Activated CD8-positive, alpha-beta memory T cell treated with anti-CD3 and anti-CD28 coated beads for 36 hours (primary cell): ENCODE results near the gene RNF4. TPM values are rescaled to one million over a fixed set of nuclear protein-coding genes. Genes with fewer than 3 reads are reported as not detected.
"Not testable (repeated sequence)": the region's sequence is repeated elsewhere in the genome, so short reads cannot be mapped to it uniquely, and the experiment has no call there.

Experiments used
- CTCF ChIA-PET: fragments of 350-600 bp; sonication (Branson Sonifier 250); formaldehyde crosslinking; loops from one replicate; lab custom pipeline; 2021; ENCODE audit warnings: antibody characterized with exemption; lab: Charles Lee
- POLR2A ChIA-PET: fragments of 350-600 bp; sonication (Branson Sonifier 250); formaldehyde crosslinking; loops from one replicate; lab custom pipeline; 2021; ENCODE audit warnings: antibody characterized with exemption; lab: Charles Lee
- total RNA-seq, 2 experiments: library from RNA; stranded (reverse); gene quantifications; one replicate each; pipeline ENCODE4 v1.2.3, GENCODE V29; 2021

The RNF4 gene, protein sequence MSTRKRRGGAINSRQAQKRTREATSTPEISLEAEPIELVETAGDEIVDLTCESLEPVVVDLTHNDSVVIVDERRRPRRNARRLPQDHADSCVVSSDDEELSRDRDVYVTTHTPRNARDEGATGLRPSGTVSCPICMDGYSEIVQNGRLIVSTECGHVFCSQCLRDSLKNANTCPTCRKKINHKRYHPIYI
- 10 to 100 TPM; 91.9 to 92.1 TPM for total RNA-seq

- ChIA-PET POLR2A (interaction anchor here (0.7 to 3.1 kb wide), 17 partner anchors 10 to 494 kb away, joined by 3 to 25 read pairs (median 4); partner anchors contain the start of genes CFAP99, FAM193A and MXD4), CTCF (interaction anchor here (0.6 to 1.5 kb wide), 9 partner anchors 12 to 215 kb away, joined by 3 to 6 read pairs (median 3); partner anchors contain the start of gene MXD4)
These were observed at the start of gene RNF4 for GRCh38 chr4:2468456-2469191. RNF4 (plus strand) TSS chr4:2469106; CDS start chr4:2490494, 21,388 bp downstream.

- ChIA-PET POLR2A (no interaction called here), CTCF (interaction anchor here (0.5 to 2.4 kb wide), 5 partner anchors 14 to 344 kb away, joined by 3 to 10 read pairs (median 3); no protein-coding TSS in a partner anchor)
These were observed 49.1 kb upstream of the RNF4 start for GRCh38 chr4:2419814-2420213.

GRCh38 chr4:2421928-2422327 lies 47.0 kb upstream of the RNF4 start:
- ChIA-PET CTCF (interaction anchor here (1.2 to 2.4 kb wide), 4 partner anchors 9 to 204 kb away, joined by 3 to 11 read pairs (median 7); no protein-coding TSS in a partner anchor), POLR2A (no interaction called here)

- CTCF ChIA-PET = interaction anchor here (1.8 kb wide), 1 partner anchor 10 kb away, joined by 11 read pairs; no protein-coding TSS in a partner anchor
- POLR2A ChIA-PET = no interaction called here
These were observed 45.8 kb upstream of the RNF4 start for GRCh38 chr4:2423066-2423465.

GRCh38 chr4:2423695-2424094 lies 45.2 kb upstream of the RNF4 start:
- ChIA-PET CTCF (no interaction called here), POLR2A (no interaction called here)

GRCh38 chr4:2424581-2424980 lies 44.3 kb upstream of the RNF4 start:
- ChIA-PET CTCF (no interaction called here), POLR2A (no interaction called here)

GRCh38 chr4:2425386-2426068 lies 43.4 kb upstream of the RNF4 start:
- ChIA-PET CTCF (no interaction called here), POLR2A (no interaction called here)

GRCh38 chr4:2426069-2426397 lies 42.9 kb upstream of the RNF4 start:
- ChIA-PET CTCF (no interaction called here), POLR2A (no interaction called here)

DNA sequence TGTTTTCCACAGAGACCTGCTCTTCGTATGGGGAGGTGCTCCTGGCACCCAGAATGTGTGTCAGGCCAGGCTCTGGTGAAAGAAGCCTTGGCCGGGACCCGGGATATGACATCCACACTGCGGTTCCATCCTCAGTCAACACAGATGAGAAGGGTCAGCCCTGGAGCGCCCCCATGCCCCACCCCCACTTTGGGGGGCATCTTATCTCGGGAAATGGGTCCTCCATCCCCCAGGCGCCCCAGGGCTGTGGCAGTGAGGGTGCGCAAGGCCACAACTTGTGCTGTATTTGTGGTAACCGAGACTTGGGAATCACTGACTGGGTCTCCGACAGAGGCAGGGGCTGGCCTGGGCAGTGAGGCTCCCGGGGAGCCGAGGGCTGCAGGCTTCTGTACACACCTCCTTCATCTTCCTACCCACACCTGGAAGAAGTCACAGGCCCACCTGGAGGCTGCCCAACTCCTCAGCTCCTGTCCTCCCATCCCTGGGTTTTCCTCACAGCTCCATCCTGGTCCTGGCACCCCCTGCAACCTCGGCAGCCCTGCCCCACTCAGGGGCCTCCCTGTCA lies 42.1 kb upstream of the RNF4 start:
- ChIA-PET POLR2A (no interaction called here), CTCF (no interaction called here)

- ChIA-PET POLR2A (interaction anchor here (0.9 kb wide), 1 partner anchor 101 kb away, joined by 7 read pairs; no protein-coding TSS in a partner anchor), CTCF (interaction anchor here (2.1 kb wide), 1 partner anchor 14 kb away, joined by 7 read pairs; no protein-coding TSS in a partner anchor)
These were observed 41.2 kb upstream of the RNF4 start for GRCh38 chr4:2427383-2428334.

DNA sequence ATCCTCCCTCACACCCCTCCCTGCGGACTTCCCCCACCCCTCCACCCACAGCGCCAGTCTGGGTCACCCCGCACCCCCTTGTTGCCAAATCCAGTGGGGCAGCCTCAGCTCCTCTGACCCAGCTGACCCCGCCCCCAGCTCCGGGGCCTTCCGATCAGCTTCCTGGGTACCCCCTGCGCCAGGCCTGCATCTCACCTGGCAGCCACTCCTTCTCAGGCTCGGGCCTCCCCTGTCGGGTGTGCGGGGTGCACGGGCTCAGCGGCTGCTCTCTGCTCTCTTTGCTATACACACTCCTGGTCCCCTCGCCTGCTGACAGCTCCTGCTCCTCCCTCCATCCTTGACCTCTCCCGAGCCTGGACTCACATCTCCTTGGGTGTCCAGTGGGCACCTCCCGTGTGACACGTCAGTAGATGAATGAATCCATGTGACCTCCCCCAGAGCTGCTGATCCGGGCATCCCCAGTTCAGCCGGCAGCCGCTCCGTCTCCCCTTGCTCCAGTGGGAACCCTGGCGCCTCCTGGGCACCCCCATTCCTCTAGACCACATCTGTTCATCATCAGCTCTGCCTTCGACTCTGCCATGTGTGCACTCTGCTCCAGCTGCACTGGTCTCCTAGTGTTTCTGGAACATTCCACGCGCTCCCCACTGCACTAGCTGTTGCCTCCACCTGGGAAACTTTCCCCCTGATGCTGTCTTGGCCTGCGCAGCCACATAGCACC lies 40.3 kb upstream of the RNF4 start:
- CTCF ChIA-PET = interaction anchor here (2.1 kb wide), 1 partner anchor 13 kb away, joined by 7 read pairs; no protein-coding TSS in a partner anchor
- POLR2A ChIA-PET = interaction anchor here (0.9 kb wide), 1 partner anchor 102 kb away, joined by 7 read pairs; no protein-coding TSS in a partner anchor

DNA sequence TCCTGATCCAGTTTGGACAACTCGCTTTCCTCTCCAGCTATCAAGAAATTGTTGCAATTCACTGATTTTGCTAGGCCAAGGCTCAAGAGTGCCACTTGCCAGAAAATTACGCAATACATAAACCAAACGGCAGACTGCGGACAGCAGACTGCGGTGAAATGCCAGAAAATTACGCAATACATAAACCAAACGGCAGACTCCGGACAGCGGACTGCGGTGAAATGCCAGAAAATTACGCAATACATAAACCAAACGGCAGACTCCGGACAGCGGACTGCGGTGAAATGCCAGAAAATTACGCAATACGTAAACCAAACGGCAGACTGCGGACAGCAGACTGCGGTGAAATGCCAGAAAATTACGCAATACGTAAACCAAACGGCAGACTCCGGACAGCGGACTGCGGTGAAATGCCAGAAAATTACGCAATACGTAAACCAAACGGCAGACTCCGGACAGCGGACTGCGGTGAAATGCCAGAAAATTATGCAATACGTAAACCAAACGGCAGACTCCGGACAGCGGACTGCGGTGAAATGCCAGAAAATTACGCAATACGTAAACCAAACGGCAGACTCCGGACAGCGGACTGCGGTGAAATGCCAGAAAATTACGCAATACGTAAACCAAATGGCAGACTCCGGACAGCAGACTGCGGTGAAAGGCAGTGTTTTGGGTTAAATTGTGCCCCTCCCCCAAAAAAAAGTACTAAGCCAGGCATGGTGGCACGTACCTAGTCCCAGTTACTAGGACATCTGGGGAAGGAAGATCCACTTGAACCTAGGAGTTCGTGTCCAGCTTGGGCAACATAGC lies 38.8 kb upstream of the RNF4 start:
- POLR2A ChIA-PET = interaction anchor here (0.5 to 0.6 kb wide), 2 partner anchors 75 to 116 kb away, joined by 3 to 8 read pairs; no protein-coding TSS in a partner anchor
- CTCF ChIA-PET = not testable (repeated sequence)

DNA sequence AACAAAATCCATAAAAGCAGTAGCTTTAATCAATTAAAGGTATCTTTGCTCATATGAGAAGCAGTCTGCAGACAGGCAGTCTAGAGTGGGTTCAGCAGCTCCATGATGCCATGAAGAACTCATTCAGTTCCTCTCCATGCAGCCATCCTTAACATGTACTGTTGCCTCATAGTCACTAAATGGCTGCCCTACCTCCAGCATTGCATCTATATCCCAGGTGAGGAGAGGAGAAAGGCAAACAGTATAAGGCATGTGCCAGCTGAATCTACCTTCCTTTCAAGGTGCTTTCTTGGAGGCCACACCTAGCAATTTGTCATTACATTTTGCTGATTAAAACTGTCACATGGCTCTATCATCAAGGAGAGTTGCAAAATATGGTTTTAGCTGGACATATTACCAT lies 36.9 kb upstream of the RNF4 start:
- POLR2A ChIA-PET = no interaction called here
- CTCF ChIA-PET = no interaction called here

DNA sequence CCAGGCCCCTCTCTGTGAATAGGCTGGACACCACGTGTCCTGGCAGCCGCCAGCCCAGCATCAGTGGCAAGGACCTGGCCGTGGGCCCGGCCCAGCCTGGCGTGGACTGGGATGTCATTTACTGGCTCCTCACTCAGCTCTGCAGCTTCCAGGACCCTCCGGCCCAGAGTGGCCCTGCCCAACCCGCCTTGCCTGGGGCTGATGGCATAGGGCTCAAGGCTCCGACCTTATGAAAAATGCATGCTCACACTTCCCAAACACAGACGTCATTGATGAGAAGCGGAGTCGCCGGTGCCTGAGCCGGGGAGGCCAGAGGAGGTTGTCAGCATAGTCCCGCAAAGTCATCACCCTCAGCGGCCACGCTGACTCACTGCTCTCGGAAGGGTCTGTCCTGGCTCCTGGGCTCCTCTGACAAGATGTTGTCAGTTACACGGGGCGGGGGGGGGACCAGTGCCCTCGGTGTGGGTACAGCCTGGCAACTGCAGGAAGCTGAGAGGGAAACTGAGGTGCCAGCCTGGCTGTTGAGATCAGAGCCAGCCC lies 35.8 kb upstream of the RNF4 start:
- ChIA-PET POLR2A (no interaction called here), CTCF (no interaction called here)

DNA sequence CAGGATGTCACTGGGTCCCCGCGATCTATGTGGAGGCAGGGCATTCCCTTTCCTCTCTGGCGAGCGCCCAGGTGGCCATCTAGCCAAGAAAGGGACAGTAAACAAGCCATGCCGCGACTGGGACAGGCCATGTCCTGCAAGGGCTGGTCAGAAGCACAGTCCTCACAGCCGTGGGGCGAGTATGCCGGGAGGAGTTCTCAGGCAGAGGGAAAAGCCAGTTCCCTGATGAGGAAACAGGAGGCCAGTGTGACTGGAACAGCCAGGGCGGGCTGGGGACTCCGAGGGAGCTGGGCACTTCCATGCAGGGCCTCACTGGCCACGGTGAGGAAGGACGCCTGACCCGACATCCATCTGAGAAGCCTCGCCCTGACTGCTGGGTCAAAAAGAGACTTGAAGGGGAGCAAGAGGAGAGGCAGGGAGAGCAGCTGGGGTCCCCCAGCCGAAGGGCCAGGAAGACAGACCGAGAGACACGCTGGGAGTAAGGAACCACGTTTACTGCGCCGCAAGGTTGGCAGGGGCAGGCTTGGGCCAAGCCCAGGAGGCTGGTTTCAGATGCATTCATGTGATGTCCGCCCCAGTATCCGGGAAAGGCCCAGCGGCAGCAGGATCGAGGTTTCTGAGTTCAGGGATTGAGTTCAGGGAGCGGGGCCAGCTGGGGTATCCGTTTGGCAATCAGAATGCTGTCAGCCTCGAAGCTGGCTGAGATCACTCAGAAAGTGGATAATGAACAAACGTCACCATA lies 35.1 kb upstream of the RNF4 start:
- POLR2A ChIA-PET = no interaction called here
- CTCF ChIA-PET = interaction anchor here (0.9 to 1.4 kb wide), 2 partner anchors 14 to 21 kb away, joined by 3 to 10 read pairs; partner anchors contain the start of gene CFAP99

DNA sequence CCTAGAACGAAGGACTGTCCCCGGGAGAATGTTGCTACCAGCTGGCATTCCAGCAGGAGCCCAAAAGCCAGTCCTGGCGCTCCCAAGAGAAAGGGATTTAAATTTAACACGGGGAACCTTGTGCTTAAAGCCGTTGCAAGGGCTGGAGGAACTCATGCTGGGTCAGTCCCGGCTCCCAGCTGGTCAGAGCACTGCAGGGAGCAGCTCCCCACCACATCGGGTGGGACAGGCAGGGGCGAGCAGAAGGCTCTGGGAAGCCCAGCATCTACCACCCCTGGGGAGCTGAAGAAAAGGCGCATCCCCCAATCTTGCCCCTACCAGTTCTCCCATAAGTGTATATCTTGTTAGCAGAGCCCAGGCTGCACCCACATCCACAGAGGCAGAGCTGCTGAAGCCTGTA lies 34.5 kb upstream of the RNF4 start:
- CTCF ChIA-PET = interaction anchor here (0.9 to 1.4 kb wide), 2 partner anchors 15 to 21 kb away, joined by 3 to 10 read pairs; partner anchors contain the start of gene CFAP99
- POLR2A ChIA-PET = no interaction called here
